Astrocyte of the spinal cord (primary cell): Measurements from ENCODE around the gene SLIT3.

Experiments
- DNase-seq: peaks from one replicate; pipeline ENCODE4 v3.0.0; 2011; ENCODE audit warnings: low read depth, low spot score
- H3K4me3 ChIP-seq: 2 replicates; pipeline ENCODE4 v1.5.1; 2011; ENCODE audit warnings: low read depth, mild to moderate bottlenecking, low read length, moderate library complexity
- in situ Hi-C: cut with HindIII; loops from 2 replicates; pipeline ENCODE4 v1.10.0; 2017; ENCODE audit warnings: low sequenced_read_pairs
- TF ChIP-seq, protein P1 (sequence below): IDR thresholded peaks from 2 replicates; pipeline ENCODE4 v1.5.1; 2012; ENCODE audit warnings: low read depth, mild to moderate bottlenecking, low read length, inconsistent platforms

Gene SLIT3

DNA sequence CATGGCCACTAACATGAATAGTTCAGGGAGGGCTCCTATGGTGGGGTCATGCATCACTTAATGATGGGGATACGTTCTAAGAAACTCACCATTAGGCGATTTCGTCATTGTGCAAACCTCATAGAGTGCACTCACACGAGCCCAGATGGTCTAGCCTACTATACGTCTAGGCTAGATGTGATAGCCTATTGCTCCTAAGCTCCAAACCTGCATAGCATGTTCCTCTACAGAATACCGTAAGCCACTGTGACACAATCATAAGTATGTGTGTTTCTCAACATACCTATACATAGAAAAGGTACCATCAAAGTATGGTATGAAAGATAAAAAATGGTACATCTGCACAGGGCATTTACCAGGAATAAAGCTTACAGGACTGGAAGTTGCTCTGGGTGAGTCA is 6.3 kb downstream of the SLIT3 start:
- no peak for DNase-seq
- in situ Hi-C loops = no loop called here
- H3K4me3 ChIP-seq = no peak overlapping the region
- TF ChIP-seq, protein P1, sequence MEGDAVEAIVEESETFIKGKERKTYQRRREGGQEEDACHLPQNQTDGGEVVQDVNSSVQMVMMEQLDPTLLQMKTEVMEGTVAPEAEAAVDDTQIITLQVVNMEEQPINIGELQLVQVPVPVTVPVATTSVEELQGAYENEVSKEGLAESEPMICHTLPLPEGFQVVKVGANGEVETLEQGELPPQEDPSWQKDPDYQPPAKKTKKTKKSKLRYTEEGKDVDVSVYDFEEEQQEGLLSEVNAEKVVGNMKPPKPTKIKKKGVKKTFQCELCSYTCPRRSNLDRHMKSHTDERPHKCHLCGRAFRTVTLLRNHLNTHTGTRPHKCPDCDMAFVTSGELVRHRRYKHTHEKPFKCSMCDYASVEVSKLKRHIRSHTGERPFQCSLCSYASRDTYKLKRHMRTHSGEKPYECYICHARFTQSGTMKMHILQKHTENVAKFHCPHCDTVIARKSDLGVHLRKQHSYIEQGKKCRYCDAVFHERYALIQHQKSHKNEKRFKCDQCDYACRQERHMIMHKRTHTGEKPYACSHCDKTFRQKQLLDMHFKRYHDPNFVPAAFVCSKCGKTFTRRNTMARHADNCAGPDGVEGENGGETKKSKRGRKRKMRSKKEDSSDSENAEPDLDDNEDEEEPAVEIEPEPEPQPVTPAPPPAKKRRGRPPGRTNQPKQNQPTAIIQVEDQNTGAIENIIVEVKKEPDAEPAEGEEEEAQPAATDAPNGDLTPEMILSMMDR = no peak

DNA sequence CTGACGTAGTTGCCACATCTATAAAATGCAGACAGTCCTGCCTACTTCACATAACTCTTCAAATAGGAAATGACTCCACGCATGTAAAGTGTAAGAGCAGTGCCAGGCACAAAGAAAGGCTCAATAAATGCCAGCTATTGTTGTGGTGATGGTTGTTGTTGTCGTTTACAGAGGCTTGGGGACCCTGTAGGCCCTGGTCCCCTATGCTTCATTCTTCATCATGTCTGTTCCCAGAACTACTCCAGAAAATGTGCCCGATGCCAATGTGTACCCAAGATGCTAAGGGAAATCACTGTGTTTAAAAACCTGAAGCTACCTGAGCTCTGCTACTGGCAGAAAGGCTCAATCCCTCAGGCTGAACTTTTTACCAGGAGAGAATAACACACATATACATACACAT is 9.1 kb downstream of the SLIT3 start:
- no peak overlapping the region for H3K4me3 ChIP-seq
- in situ Hi-C loops = no loop called here
- TF ChIP-seq, protein P1 = no peak

DNA sequence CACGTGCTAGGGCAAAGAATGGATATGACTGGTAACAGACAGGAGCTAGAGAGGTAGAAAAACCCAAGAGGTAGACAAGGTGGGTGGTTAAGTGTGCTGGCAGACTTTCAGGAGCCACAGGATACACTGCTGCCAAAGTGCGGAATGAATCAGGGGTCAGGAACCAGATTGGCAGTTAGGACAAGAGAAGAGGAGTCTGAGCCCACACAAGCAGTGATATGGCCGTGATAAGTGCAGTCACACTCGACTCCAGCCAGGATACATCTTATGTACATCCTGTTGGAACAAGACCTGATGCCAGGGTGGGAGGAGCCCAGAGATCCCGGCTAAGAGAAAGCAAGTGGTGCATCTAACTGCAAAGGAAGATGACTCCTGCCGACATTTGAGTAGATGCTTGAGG is 10.0 kb downstream of the SLIT3 start:
- TF ChIP-seq, protein P1 = no peak
- in situ Hi-C loops = no loop called here
- H3K4me3 ChIP-seq = no peak overlapping the region

More for the DNA sequence above, 9.1 kb downstream of the SLIT3 start:
- DNase-seq = no peak

DNA sequence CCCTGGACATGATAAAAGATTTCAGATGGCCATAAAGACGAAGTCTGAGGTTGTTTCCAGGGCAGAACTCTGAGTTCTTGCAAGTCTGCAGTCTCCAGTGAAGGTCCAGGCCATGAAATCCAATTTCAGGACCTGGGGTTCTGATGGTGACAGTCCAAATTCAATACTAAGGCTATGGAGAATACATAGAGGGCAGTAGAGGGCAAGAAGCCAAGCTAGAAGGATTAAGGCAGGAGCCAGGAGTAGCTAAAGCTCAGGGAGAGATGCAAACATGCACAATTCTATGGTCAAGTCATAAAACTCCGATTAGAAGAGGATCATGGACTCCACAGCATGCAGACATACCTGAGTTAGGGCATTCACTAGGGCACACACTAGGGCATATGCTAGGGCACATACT is 11.4 kb downstream of the SLIT3 start:
- no peak overlapping the region for H3K4me3 ChIP-seq
- in situ Hi-C loops = no loop called here
- TF ChIP-seq, protein P1 = no peak
- DNase-seq = no peak

More for the DNA sequence above, 10.0 kb downstream of the SLIT3 start:
- DNase-seq = no peak

DNA sequence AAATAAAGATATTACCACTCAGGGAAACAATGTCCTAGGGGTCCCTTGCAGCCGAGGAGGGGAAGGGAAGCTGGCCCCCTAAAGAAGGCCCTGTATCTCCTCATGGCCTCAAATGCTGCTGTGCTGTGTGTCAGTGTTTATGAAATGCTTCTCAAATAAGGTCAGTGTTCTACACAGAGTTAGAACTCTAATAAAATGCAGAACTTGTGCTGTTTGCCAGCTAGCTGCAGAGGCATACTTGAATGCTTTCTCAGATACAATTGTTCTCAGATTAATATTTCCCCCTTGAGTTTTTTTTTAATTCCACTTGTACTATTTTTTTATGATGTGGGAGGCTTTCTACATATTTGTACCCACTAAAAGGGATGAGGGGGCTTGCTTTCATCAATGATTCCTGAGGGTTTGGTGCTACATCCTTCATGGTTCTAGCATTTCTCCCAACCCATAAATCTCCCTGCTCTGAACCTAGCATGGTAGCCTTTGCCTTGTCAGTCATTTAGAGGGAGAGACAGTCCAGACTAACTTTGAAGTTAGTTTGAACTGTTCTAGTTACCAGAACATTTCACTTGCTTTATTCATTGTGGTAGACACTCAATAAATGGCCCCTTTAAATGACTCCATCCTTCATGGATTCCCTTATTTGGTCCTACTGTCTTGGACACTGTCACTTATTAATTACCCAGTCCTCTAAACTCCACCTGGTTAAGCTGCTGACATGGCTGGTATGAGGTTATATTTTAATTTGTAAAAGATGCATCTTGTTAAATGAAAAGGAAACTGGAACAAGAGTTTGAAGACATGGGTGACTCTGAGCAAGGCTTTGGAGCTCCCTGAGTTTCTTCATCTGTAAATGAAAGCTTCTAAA is 12.6 kb downstream of the SLIT3 start:
- no peak for DNase-seq
- TF ChIP-seq, protein P1 = no peak
- no peak overlapping the region for H3K4me3 ChIP-seq
- in situ Hi-C loops = no loop called here

DNA sequence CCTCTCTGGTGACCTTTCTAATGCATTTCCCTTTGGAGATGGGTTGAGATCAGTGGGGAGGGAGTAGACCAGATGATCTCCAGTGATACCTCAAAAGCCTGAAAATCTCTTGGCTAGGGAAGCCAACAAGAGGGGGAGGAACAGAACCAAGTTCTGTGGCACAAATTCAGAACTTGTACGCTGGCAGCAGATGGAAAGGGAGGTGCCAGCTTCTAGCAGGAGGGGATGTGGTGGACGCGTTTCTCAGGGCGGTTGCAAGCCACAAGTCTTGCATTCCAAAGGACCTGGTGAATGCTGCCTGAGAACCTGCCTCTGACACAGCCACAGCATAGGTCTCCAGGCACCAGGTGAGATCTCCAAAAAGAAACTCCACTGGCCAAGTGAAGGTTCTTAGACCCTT is 13.4 kb downstream of the SLIT3 start:
- no peak for DNase-seq
- in situ Hi-C loops = no loop called here
- TF ChIP-seq, protein P1 = no peak

More for the DNA sequence above, 13.4 kb downstream of the SLIT3 start:
- no peak overlapping the region for H3K4me3 ChIP-seq
